HEK293 (cell line): ENCODE measurements around the gene GAL3ST2.

Experiments used
- MYNN ChIP-seq: fragments of 450-650 bp; formaldehyde crosslinking; IDR thresholded peaks from 2 replicates; pipeline ENCODE4 v1.5.1; 2016; ENCODE audit warnings: missing biosample characterization, missing genetic modification characterization, borderline replicate concordance
- ZBTB8A ChIP-seq: fragments of 450-650 bp; formaldehyde crosslinking; IDR thresholded peaks from 2 replicates; pipeline ENCODE4 v1.5.1; 2016; ENCODE audit warnings: missing biosample characterization, missing genetic modification characterization
- ZFP41 ChIP-seq: fragments of 450-650 bp; formaldehyde crosslinking; IDR thresholded peaks from 2 replicates; pipeline ENCODE4 v1.5.1; 2016; ENCODE audit warnings: missing biosample characterization, missing genetic modification characterization, borderline replicate concordance
- ZNF138 ChIP-seq: fragments of 450-650 bp; formaldehyde crosslinking; IDR thresholded peaks from 2 replicates; pipeline ENCODE4 v1.5.1; 2016; ENCODE audit warnings: missing biosample characterization, missing genetic modification characterization, borderline replicate concordance
- ZNF24 ChIP-seq: fragments of 450-650 bp; formaldehyde crosslinking; IDR thresholded peaks from 2 replicates; pipeline ENCODE4 v1.5.1; 2016; ENCODE audit warnings: missing biosample characterization, missing genetic modification characterization
- ZNF704 ChIP-seq: fragments of 450-650 bp; formaldehyde crosslinking; IDR thresholded peaks from 2 replicates; pipeline ENCODE4 v1.5.1; 2016; ENCODE audit warnings: missing biosample characterization, missing genetic modification characterization
- TF ChIP-seq, protein P1 (sequence below): fragments of 450-650 bp; formaldehyde crosslinking; conservative IDR thresholded peaks from 2 replicates; pipeline ENCODE4 v1.5.1; 2016; ENCODE audit warnings: low read depth, missing biosample characterization, missing genetic modification characterization
- TF ChIP-seq, protein P2 (sequence below): fragments of 450-650 bp; formaldehyde crosslinking; IDR thresholded peaks from 2 replicates; pipeline ENCODE4 v1.5.1; 2016; ENCODE audit warnings: missing biosample characterization, missing genetic modification characterization

DNA sequence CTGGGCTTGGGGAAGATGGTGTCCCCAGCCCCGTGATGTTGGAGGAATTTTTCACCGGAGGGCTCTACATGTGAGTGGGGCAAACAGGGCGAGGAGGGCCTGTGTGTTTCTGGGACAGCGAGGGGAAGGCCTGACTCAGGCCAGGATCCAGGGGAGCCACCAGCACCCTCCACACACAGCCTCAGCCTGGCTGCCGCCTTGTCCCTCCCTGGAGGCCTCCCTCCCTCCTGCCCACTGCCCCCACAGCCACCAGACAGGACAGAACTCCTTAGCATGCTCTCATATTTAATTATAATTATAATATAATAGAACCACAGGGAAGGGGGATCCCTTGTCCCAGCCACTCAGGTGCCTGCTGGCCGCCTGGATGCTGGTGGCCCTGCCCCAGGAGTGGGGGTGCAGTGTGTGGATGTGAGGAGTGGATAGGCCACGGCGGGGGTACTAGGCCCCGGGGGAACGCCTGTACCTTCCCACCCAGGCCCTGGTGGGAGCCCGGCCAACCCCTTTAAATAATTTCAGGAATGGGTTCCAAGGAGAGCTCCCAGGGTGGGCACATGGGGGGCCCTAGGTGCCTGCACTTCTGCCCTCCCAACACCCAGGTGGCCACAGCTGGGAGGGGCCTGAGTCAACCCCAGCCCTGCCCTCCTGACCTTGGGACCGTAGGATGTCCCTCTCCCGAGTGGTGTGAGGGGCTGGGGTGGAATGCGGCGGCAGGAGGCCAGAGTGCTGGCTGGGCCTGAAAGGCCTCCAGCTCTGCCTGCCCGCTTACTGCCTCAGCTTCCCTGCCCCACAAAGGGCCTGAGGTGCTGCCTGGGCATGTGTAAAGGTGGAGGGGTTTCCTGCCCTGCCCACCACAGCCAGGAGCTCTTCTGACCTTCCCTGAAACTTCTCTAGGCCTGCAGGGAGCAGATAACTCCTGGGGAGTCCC lies 73.3 kb downstream of the GAL3ST2 start:
- no peak for TF ChIP-seq ZBTB8A (tag by site-specific recombination)
- TF ChIP-seq, protein P1, sequence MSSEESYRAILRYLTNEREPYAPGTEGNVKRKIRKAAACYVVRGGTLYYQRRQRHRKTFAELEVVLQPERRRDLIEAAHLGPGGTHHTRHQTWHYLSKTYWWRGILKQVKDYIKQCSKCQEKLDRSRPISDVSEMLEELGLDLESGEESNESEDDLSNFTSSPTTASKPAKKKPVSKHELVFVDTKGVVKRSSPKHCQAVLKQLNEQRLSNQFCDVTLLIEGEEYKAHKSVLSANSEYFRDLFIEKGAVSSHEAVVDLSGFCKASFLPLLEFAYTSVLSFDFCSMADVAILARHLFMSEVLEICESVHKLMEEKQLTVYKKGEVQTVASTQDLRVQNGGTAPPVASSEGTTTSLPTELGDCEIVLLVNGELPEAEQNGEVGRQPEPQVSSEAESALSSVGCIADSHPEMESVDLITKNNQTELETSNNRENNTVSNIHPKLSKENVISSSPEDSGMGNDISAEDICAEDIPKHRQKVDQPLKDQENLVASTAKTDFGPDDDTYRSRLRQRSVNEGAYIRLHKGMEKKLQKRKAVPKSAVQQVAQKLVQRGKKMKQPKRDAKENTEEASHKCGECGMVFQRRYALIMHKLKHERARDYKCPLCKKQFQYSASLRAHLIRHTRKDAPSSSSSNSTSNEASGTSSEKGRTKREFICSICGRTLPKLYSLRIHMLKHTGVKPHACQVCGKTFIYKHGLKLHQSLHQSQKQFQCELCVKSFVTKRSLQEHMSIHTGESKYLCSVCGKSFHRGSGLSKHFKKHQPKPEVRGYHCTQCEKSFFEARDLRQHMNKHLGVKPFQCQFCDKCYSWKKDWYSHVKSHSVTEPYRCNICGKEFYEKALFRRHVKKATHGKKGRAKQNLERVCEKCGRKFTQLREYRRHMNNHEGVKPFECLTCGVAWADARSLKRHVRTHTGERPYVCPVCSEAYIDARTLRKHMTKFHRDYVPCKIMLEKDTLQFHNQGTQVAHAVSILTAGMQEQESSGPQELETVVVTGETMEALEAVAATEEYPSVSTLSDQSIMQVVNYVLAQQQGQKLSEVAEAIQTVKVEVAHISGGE (tag by site-specific recombination), result no peak
- TF ChIP-seq, protein P2, sequence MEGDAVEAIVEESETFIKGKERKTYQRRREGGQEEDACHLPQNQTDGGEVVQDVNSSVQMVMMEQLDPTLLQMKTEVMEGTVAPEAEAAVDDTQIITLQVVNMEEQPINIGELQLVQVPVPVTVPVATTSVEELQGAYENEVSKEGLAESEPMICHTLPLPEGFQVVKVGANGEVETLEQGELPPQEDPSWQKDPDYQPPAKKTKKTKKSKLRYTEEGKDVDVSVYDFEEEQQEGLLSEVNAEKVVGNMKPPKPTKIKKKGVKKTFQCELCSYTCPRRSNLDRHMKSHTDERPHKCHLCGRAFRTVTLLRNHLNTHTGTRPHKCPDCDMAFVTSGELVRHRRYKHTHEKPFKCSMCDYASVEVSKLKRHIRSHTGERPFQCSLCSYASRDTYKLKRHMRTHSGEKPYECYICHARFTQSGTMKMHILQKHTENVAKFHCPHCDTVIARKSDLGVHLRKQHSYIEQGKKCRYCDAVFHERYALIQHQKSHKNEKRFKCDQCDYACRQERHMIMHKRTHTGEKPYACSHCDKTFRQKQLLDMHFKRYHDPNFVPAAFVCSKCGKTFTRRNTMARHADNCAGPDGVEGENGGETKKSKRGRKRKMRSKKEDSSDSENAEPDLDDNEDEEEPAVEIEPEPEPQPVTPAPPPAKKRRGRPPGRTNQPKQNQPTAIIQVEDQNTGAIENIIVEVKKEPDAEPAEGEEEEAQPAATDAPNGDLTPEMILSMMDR (tag by site-specific recombination), result no peak
- no peak for TF ChIP-seq ZNF138 (tag by site-specific recombination)
- TF ChIP-seq MYNN, result no peak
- TF ChIP-seq ZFP41, result no peak
- TF ChIP-seq ZNF704, result no peak
- no peak for TF ChIP-seq ZNF24
